SK-N-SH (cell line): ENCODE results near the gene SLC22A8.
"Not testable (repeated sequence)": the region's sequence is repeated elsewhere in the genome, so short reads cannot be mapped to it uniquely, and the experiment has no call there.

ENCODE experiments used
- FOXJ3 ChIP-seq: sonication (generic); formaldehyde crosslinking; IDR thresholded peaks from 2 replicates; pipeline ENCODE4 v1.5.1; 2020; ENCODE audit warnings: mild to moderate bottlenecking, missing genetic modification reagents
- TF ChIP-seq, protein P1 (sequence below): fragments of 200-600 bp; sonication (generic); IDR thresholded peaks from 2 replicates; pipeline ENCODE4 v1.6.1; 2017; ENCODE audit warnings: antibody characterized with exemption, mild to moderate bottlenecking, moderate library complexity

DNA sequence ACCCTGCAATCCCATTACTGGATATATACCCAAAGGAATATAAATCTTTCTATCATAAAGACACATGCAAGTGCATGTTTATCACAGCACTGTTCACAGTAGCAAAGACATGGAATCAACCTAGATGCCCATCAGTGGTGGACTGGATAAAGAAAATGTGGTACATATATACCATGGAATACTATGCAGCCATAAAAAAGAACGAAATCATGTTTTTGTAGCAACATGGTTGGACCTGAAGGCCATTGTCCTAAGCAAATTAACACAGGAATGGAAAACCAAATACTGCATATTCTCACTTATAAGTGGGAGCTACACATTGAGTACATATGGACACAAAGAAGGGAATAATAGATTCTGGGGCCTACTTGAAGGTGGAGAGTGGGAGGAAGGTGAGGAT, 30.6 kb upstream of the SLC22A8 start:
- TF ChIP-seq, protein P1, sequence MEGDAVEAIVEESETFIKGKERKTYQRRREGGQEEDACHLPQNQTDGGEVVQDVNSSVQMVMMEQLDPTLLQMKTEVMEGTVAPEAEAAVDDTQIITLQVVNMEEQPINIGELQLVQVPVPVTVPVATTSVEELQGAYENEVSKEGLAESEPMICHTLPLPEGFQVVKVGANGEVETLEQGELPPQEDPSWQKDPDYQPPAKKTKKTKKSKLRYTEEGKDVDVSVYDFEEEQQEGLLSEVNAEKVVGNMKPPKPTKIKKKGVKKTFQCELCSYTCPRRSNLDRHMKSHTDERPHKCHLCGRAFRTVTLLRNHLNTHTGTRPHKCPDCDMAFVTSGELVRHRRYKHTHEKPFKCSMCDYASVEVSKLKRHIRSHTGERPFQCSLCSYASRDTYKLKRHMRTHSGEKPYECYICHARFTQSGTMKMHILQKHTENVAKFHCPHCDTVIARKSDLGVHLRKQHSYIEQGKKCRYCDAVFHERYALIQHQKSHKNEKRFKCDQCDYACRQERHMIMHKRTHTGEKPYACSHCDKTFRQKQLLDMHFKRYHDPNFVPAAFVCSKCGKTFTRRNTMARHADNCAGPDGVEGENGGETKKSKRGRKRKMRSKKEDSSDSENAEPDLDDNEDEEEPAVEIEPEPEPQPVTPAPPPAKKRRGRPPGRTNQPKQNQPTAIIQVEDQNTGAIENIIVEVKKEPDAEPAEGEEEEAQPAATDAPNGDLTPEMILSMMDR = not testable (repeated sequence)
- not testable (repeated sequence) for TF ChIP-seq FOXJ3 (CRISPR knock-in tag)
